CD4-positive, alpha-beta T cell treated with Interleukin-15 for 1 hour (primary cell): Measurements from ENCODE around the gene HIVEP2.
A peak's percentile ranks its signal among the peaks of the same experiment; 100 is the strongest.

Experiments
- DNase-seq: peaks from one replicate; pipeline ENCODE4 v3.0.0-alpha.2; 2020

The HIVEP2 gene

GRCh38 chr6:142887517-142887916 lies 57.5 kb downstream of the HIVEP2 start:
- no peak for DNase-seq

GRCh38 chr6:142886431-142887170 lies 58.4 kb downstream of the HIVEP2 start:
- DNase-seq: no peak

GRCh38 chr6:142885182-142885867 lies 59.7 kb downstream of the HIVEP2 start:
- DNase-seq: peak; percentile 77

GRCh38 chr6:142884214-142885035 lies 60.6 kb downstream of the HIVEP2 start:
- DNase-seq: no peak

GRCh38 chr6:142883011-142883410 lies 62.0 kb downstream of the HIVEP2 start:
- no peak for DNase-seq

GRCh38 chr6:142881761-142882160 lies 63.2 kb downstream of the HIVEP2 start:
- no peak for DNase-seq

- DNase-seq: no peak
Measured at GRCh38 chr6:142881290-142881689, 63.7 kb downstream of the HIVEP2 start.

- DNase-seq: no peak
Measured at GRCh38 chr6:142880201-142880600, 64.8 kb downstream of the HIVEP2 start.

- no peak for DNase-seq
Measured at GRCh38 chr6:142879527-142879926, 65.4 kb downstream of the HIVEP2 start.

- no peak for DNase-seq
Measured at GRCh38 chr6:142879076-142879475, 65.9 kb downstream of the HIVEP2 start.

GRCh38 chr6:142878407-142878806 lies 66.6 kb downstream of the HIVEP2 start:
- DNase-seq: no peak

GRCh38 chr6:142874676-142875075 lies 70.3 kb downstream of the HIVEP2 start:
- no peak for DNase-seq

- no peak for DNase-seq
Measured at GRCh38 chr6:142872376-142872775, 72.6 kb downstream of the HIVEP2 start.

GRCh38 chr6:142871910-142872331 lies 73.1 kb downstream of the HIVEP2 start:
- DNase-seq: peak; percentile 77

GRCh38 chr6:142870787-142871415 lies 74.1 kb downstream of the HIVEP2 start:
- DNase-seq: no peak

GRCh38 chr6:142868917-142869316 lies 76.1 kb downstream of the HIVEP2 start:
- DNase-seq: no peak

- DNase-seq: no peak
Measured at GRCh38 chr6:142867988-142868812, 76.8 kb downstream of the HIVEP2 start.

GRCh38 chr6:142867355-142867801 lies 77.6 kb downstream of the HIVEP2 start:
- no peak for DNase-seq

- DNase-seq: no peak
Measured at GRCh38 chr6:142863981-142864380, 81.0 kb downstream of the HIVEP2 start.

- DNase-seq: no peak
Measured at GRCh38 chr6:142861711-142862110, 83.3 kb downstream of the HIVEP2 start.

GRCh38 chr6:142860498-142860897 lies 84.5 kb downstream of the HIVEP2 start:
- DNase-seq: peak; percentile 21
